Large intestine (tissue), 3 donors: ENCODE data around the gene OPN1MW2. TPM values are rescaled to one million over a fixed set of nuclear protein-coding genes. Genes with fewer than 3 reads are reported as not detected.
"Not testable (repeated sequence)": the region's sequence is repeated elsewhere in the genome, so short reads cannot be mapped to it uniquely, and the experiment has no call there.

Source experiments
- DNase-seq, 2 donors: peaks; one replicate each; pipeline versions ENCODE4 v3.0.0 to v3.0.0-alpha.2; 2013
- H3K27ac ChIP-seq: one replicate; pipeline ENCODE4 v1.5.1; 2013; ENCODE audit warnings: low read length
- H3K27me3 ChIP-seq: 2 replicates; pipeline ENCODE4 v1.6.1; 2013; ENCODE audit warnings: low read length; ENCODE audit not compliant: control insufficient read depth, insufficient read depth
- H3K36me3 ChIP-seq: 2 replicates; pipeline ENCODE4 v1.6.1; 2013; ENCODE audit warnings: low read length; ENCODE audit not compliant: control insufficient read depth, insufficient read depth
- H3K4me1 ChIP-seq: one replicate; pipeline ENCODE4 v1.6.1; 2013; ENCODE audit warnings: low read length; ENCODE audit not compliant: control insufficient read depth, insufficient read depth
- H3K4me3 ChIP-seq: one replicate; pipeline ENCODE4 v1.5.1; 2013; ENCODE audit warnings: low read length
- H3K9me3 ChIP-seq: one replicate; pipeline ENCODE4 v1.6.1; 2013; ENCODE audit warnings: mild to moderate bottlenecking, low read depth, low read length, moderate library complexity; ENCODE audit not compliant: control insufficient read depth
- WGBS: methylation state at CpG from one replicate; pipeline ENCODE4 v1.1.5; 2013; ENCODE audit warnings: low lambda C conversion rate; ENCODE audit not compliant: insufficient coverage; 5-methylcytosine and 5-hydroxymethylcytosine counted together
- polyA plus RNA-seq: library from polyadenylated mRNA; unstranded; fragments of 120-200 nt; gene quantifications from one replicate; pipeline ENCODE4 v1.2.1, GENCODE V29; 2013

The OPN1MW2 gene
- polyA plus RNA-seq, 1 donor: not detected

DNA sequence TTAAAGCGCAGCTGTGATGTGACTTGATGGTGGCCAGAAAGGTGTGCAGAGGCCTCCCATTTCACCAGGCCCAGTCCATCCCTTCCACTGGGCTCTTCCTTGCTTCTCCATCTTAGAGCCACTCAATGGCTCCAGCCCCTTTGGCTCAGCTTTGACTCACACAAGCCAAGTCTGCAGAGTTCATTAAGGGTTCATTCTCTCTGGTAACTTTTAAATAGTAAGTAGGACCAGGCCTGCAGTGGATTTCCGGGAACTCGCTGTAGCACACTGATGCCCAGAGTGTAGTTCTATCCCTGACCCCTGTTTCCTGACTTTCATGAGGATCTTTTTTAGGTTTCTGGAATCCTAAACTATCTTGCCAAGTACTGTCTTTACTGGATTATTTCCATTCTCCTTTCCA, 49.7 kb downstream of the OPN1MW2 start:
- H3K4me1 ChIP-seq, H3K36me3 ChIP-seq: not testable (repeated sequence)
- no CpG with 5 or more reads among the region's 3 CpGs for WGBS

More for the DNA sequence above, 49.7 kb downstream of the OPN1MW2 start:
- H3K9me3 ChIP-seq, H3K27me3 ChIP-seq, H3K4me3 ChIP-seq, DNase-seq, H3K27ac ChIP-seq: not testable (repeated sequence)

Other genes starting within 250 kb of the OPN1MW2 start
- 33.3 TPM for gene HCFC1, start 247.9 kb upstream of the OPN1MW2 start, polyA plus RNA-seq
- gene TMEM187, start 247.0 kb upstream of the OPN1MW2 start, polyA plus RNA-seq: 4.9 TPM
- gene IRAK1, start 199.9 kb upstream of the OPN1MW2 start, polyA plus RNA-seq: 53.8 TPM
- 19.4 TPM for gene MECP2, start 122.0 kb upstream of the OPN1MW2 start, polyA plus RNA-seq
- gene OPN1LW, start 75.5 kb upstream of the OPN1MW2 start, polyA plus RNA-seq: not detected
- not detected for gene OPN1MW, start 37.2 kb upstream of the OPN1MW2 start, polyA plus RNA-seq
- gene OPN1MW3, start 37.8 kb downstream of the OPN1MW2 start, polyA plus RNA-seq: not detected
- not detected for gene TEX28, start 75.4 kb downstream of the OPN1MW2 start, polyA plus RNA-seq
- 0.19 TPM for gene TKTL1, start 76.0 kb downstream of the OPN1MW2 start, polyA plus RNA-seq
- 468 TPM for gene FLNA, start 154.9 kb downstream of the OPN1MW2 start, polyA plus RNA-seq
- 50.1 TPM for gene EMD, start 159.5 kb downstream of the OPN1MW2 start, polyA plus RNA-seq
- gene RPL10, start 178.6 kb downstream of the OPN1MW2 start, polyA plus RNA-seq: 5,173 TPM
- gene DNASE1L1, start 189.5 kb downstream of the OPN1MW2 start, polyA plus RNA-seq: 26.2 TPM
- gene TAFAZZIN, start 191.8 kb downstream of the OPN1MW2 start, polyA plus RNA-seq: 47.4 TPM
- gene ATP6AP1, start 208.9 kb downstream of the OPN1MW2 start, polyA plus RNA-seq: 137 TPM
- gene GDI1, start 217.4 kb downstream of the OPN1MW2 start, polyA plus RNA-seq: 108 TPM
- 71.3 TPM for gene FAM50A, start 224.4 kb downstream of the OPN1MW2 start, polyA plus RNA-seq
- gene PLXNA3, start 238.5 kb downstream of the OPN1MW2 start, polyA plus RNA-seq: 37.2 TPM